ENCODE measurements around the gene WT1. TPM values are rescaled to one million over a fixed set of nuclear protein-coding genes. Genes with fewer than 3 reads are reported as not detected.
"Not testable (repeated sequence)": the region's sequence is repeated elsewhere in the genome, so short reads cannot be mapped to it uniquely, and the experiment has no call there.

WT1 gene
- total RNA-seq, 2 donors from 2014 or later, result not detected

GRCh38 chr11:32381179-32381578 lies 54.2 kb downstream of the WT1 start:
- no peaks in the 10 kb centered on the region for H3K9me3 Mint-ChIP-seq
- no peak overlapping the region for H3K4me3 Mint-ChIP-seq
- ATAC-seq, result peak in 1 of 2 donors; percentile 2
- peaks cover 7 to 31% of the 10 kb centered on the region in 2 donors for H3K27me3 Mint-ChIP-seq
- no peaks in the 10 kb centered on the region for H3K4me1 Mint-ChIP-seq (ENCODE audit: low read depth in 2 of 2)
- no peak for DNase-seq (ENCODE audit: low spot score)
- H3K27ac Mint-ChIP-seq, result no peak overlapping the region
- H3K36me3 Mint-ChIP-seq, result no peaks in the 10 kb centered on the region

GRCh38 chr11:32379719-32380118 lies 55.6 kb downstream of the WT1 start:
- Mint-ChIP-seq H3K36me3 (no peaks in the 10 kb centered on the region), H3K27me3 (peaks cover 9 to 24% of the 10 kb centered on the region in 2 donors), H3K9me3 (no peaks in the 10 kb centered on the region), H3K4me3 (no peak overlapping the region), H3K4me1 (ENCODE audit: low read depth in 2 of 2) (no peaks in the 10 kb centered on the region), H3K27ac (no peak overlapping the region)
- no peak for ATAC-seq
- no peak for DNase-seq (ENCODE audit: low spot score)

- Mint-ChIP-seq H3K27ac (no peak overlapping the region), H3K27me3 (peaks cover 12 to 13% of the 10 kb centered on the region in 2 donors), H3K36me3 (no peaks in the 10 kb centered on the region), H3K4me3 (no peak overlapping the region), H3K4me1 (ENCODE audit: low read depth in 2 of 2) (no peaks in the 10 kb centered on the region), H3K9me3 (no peaks in the 10 kb centered on the region)
- no peak for DNase-seq (ENCODE audit: low spot score)
- no peak for ATAC-seq
Measured at GRCh38 chr11:32375826-32376225, 59.5 kb downstream of the WT1 start.

GRCh38 chr11:32374261-32374711 lies 61.1 kb downstream of the WT1 start:
- ATAC-seq, result no peak
- Mint-ChIP-seq H3K36me3 (peaks cover 6% of the 10 kb centered on the region), H3K4me3 (no peak overlapping the region), H3K27me3 (peaks cover 13 to 20% of the 10 kb centered on the region in 2 donors), H3K27ac (no peak overlapping the region), H3K4me1 (ENCODE audit: low read depth in 2 of 2) (no peaks in the 10 kb centered on the region), H3K9me3 (no peaks in the 10 kb centered on the region)
- DNase-seq (ENCODE audit: low spot score), result no peak

GRCh38 chr11:32369987-32370386 lies 65.4 kb downstream of the WT1 start:
- not testable (repeated sequence) for ATAC-seq, H3K36me3 Mint-ChIP-seq

GRCh38 chr11:32366666-32367065 lies 68.7 kb downstream of the WT1 start:
- DNase-seq (ENCODE audit: low spot score) (no peak), ATAC-seq (no peak)
- Mint-ChIP-seq H3K27ac (no peak overlapping the region), H3K36me3 (peaks cover 7% of the 10 kb centered on the region), H3K27me3 (peaks cover 6 to 18% of the 10 kb centered on the region in 2 donors), H3K4me3 (no peak overlapping the region), H3K9me3 (no peaks in the 10 kb centered on the region), H3K4me1 (ENCODE audit: low read depth in 2 of 2) (no peaks in the 10 kb centered on the region)

More at GRCh38 chr11:32369987-32370386, 65.4 kb downstream of the WT1 start:
- H3K27ac Mint-ChIP-seq; H3K9me3 Mint-ChIP-seq; DNase-seq (ENCODE audit: low spot score); H3K4me1 Mint-ChIP-seq (ENCODE audit: low read depth in 2 of 2); H3K4me3 Mint-ChIP-seq: not testable (repeated sequence)
- peaks cover 6 to 10% of the 10 kb centered on the region in 2 donors for H3K27me3 Mint-ChIP-seq

GRCh38 chr11:32365192-32365591 lies 70.1 kb downstream of the WT1 start:
- no peaks in the 10 kb centered on the region for H3K4me1 Mint-ChIP-seq (ENCODE audit: low read depth in 2 of 2)
- no peak overlapping the region for H3K27ac Mint-ChIP-seq
- H3K27me3 Mint-ChIP-seq, result peaks cover 6 to 21% of the 10 kb centered on the region in 2 donors
- ATAC-seq, result no peak
- no peaks in the 10 kb centered on the region for H3K9me3 Mint-ChIP-seq
- DNase-seq (ENCODE audit: low spot score), result no peak
- H3K36me3 Mint-ChIP-seq, result peaks cover 7% of the 10 kb centered on the region
- H3K4me3 Mint-ChIP-seq, result no peak overlapping the region

- H3K36me3 Mint-ChIP-seq, result no peaks in the 10 kb centered on the region
- H3K27ac Mint-ChIP-seq, result no peak overlapping the region
Measured at GRCh38 chr11:32358729-32359128, 76.6 kb downstream of the WT1 start.

GRCh38 chr11:32353884-32354283 lies 81.5 kb downstream of the WT1 start:
- H3K4me1 Mint-ChIP-seq (ENCODE audit: low read depth in 2 of 2), result no peaks in the 10 kb centered on the region
- H3K27ac Mint-ChIP-seq, result no peak overlapping the region
- H3K4me3 Mint-ChIP-seq, result no peak overlapping the region
- peak in 1 of 2 donors; percentile 26 for ATAC-seq
- H3K9me3 Mint-ChIP-seq, result no peaks in the 10 kb centered on the region
- no peak for DNase-seq (ENCODE audit: low spot score)
- H3K27me3 Mint-ChIP-seq, result peaks cover 18 to 19% of the 10 kb centered on the region in 2 donors
- H3K36me3 Mint-ChIP-seq, result no peaks in the 10 kb centered on the region

More at GRCh38 chr11:32358729-32359128, 76.6 kb downstream of the WT1 start:
- no peaks in the 10 kb centered on the region for H3K4me1 Mint-ChIP-seq (ENCODE audit: low read depth in 2 of 2)
- ATAC-seq (no peak), DNase-seq (ENCODE audit: low spot score) (no peak)
- peaks cover 15 to 26% of the 10 kb centered on the region in 2 donors for H3K27me3 Mint-ChIP-seq
- no peaks in the 10 kb centered on the region for H3K9me3 Mint-ChIP-seq
- no peak overlapping the region for H3K4me3 Mint-ChIP-seq

- peaks cover 0 to 4% of the 10 kb centered on the region in 2 donors for H3K4me1 Mint-ChIP-seq (ENCODE audit: low read depth in 2 of 2)
- H3K27me3 Mint-ChIP-seq, result peaks cover 22 to 35% of the 10 kb centered on the region in 2 donors
- ATAC-seq (no peak), DNase-seq (ENCODE audit: low spot score) (no peak)
- H3K27ac Mint-ChIP-seq, result no peak overlapping the region
- H3K4me3 Mint-ChIP-seq, result no peak overlapping the region
- H3K9me3 Mint-ChIP-seq, result no peaks in the 10 kb centered on the region
- H3K36me3 Mint-ChIP-seq, result no peaks in the 10 kb centered on the region
Measured at GRCh38 chr11:32348502-32348901, 86.8 kb downstream of the WT1 start.

GRCh38 chr11:32344946-32345345 lies 90.4 kb downstream of the WT1 start:
- ATAC-seq, result no peak
- peaks cover 0 to 5% of the 10 kb centered on the region in 2 donors for H3K4me1 Mint-ChIP-seq (ENCODE audit: low read depth in 2 of 2)
- H3K4me3 Mint-ChIP-seq, result no peak overlapping the region
- H3K27me3 Mint-ChIP-seq, result peaks cover 17 to 28% of the 10 kb centered on the region in 2 donors
- DNase-seq (ENCODE audit: low spot score), result no peak
- H3K27ac Mint-ChIP-seq, result no peak overlapping the region
- H3K9me3 Mint-ChIP-seq, result no peaks in the 10 kb centered on the region
- H3K36me3 Mint-ChIP-seq, result no peaks in the 10 kb centered on the region

- DNase-seq (ENCODE audit: low spot score) (no peak), ATAC-seq (no peak)
- Mint-ChIP-seq H3K27me3 (peaks cover 19 to 24% of the 10 kb centered on the region in 2 donors), H3K9me3 (no peaks in the 10 kb centered on the region), H3K4me1 (ENCODE audit: low read depth in 2 of 2) (peaks cover 0 to 5% of the 10 kb centered on the region in 2 donors), H3K4me3 (no peak overlapping the region), H3K36me3 (no peaks in the 10 kb centered on the region), H3K27ac (no peak overlapping the region)
Measured at GRCh38 chr11:32343325-32344008, 91.9 kb downstream of the WT1 start.

GRCh38 chr11:32341620-32342613 lies 93.4 kb downstream of the WT1 start:
- Mint-ChIP-seq H3K27ac (no peak overlapping the region), H3K4me1 (ENCODE audit: low read depth in 2 of 2) (peaks cover 0 to 5% of the 10 kb centered on the region in 2 donors), H3K27me3 (peaks cover 19 to 21% of the 10 kb centered on the region in 2 donors), H3K36me3 (no peaks in the 10 kb centered on the region), H3K9me3 (no peaks in the 10 kb centered on the region), H3K4me3 (no peak overlapping the region)
- DNase-seq (ENCODE audit: low spot score), result no peak
- ATAC-seq, result no peak

GRCh38 chr11:32340181-32340580 lies 95.2 kb downstream of the WT1 start:
- Mint-ChIP-seq H3K9me3 (no peaks in the 10 kb centered on the region), H3K4me3 (no peak overlapping the region)
- no peak for ATAC-seq

More at GRCh38 chr11:32340181-32340580, 95.2 kb downstream of the WT1 start:
- H3K4me1 Mint-ChIP-seq (ENCODE audit: low read depth in 2 of 2), result peaks cover 0 to 5% of the 10 kb centered on the region in 2 donors
- no peaks in the 10 kb centered on the region for H3K36me3 Mint-ChIP-seq
- no peak overlapping the region for H3K27ac Mint-ChIP-seq
- peaks cover 10 to 20% of the 10 kb centered on the region in 2 donors for H3K27me3 Mint-ChIP-seq
- DNase-seq (ENCODE audit: low spot score), result no peak

Data from natural killer cell treated with Interleukin-12 subunit alpha and Interleukin-12 subunit beta and Interleukin-15 and Interleukin-18, amount 100 ng/mL, for 72 hours (primary cell).